Activated CD8-positive, alpha-beta T cell treated with anti-CD3 and anti-CD28 coated beads for 36 hours (primary cell): ENCODE measurements around the gene CFAP65. TPM values are rescaled to one million over a fixed set of nuclear protein-coding genes. Genes with fewer than 3 reads are reported as not detected.

Experiments used
- ATAC-seq: fragments of 200-7000 bp; cut with Tn5 transposase; one replicate; pipeline ENCODE4 v1.10.0; 2021; ENCODE audit warnings: mild to moderate bottlenecking, moderate library complexity
- CTCF ChIA-PET: fragments of 350-600 bp; sonication (Branson Sonifier 250); formaldehyde crosslinking; loops from one replicate; lab custom pipeline; 2021; ENCODE audit warnings: antibody characterized with exemption; lab: Charles Lee
- POLR2A ChIA-PET: fragments of 350-600 bp; sonication (Branson Sonifier 250); formaldehyde crosslinking; loops from one replicate; lab custom pipeline; 2021; ENCODE audit warnings: antibody characterized with exemption; lab: Charles Lee
- DNase-seq: peaks from one replicate; pipeline ENCODE4 v3.0.0-alpha.2; 2020
- H3K27ac Mint-ChIP-seq: one replicate; pipeline ENCODE4 v1.8.0; 2021; ENCODE audit warnings: mild to moderate bottlenecking, mixed read lengths
- H3K27me3 Mint-ChIP-seq: one replicate; pipeline ENCODE4 v1.8.0; 2021; ENCODE audit warnings: mixed read lengths
- H3K36me3 Mint-ChIP-seq: one replicate; pipeline ENCODE4 v1.8.0; 2021; ENCODE audit warnings: low read depth, mixed read lengths
- H3K4me1 Mint-ChIP-seq: one replicate; pipeline ENCODE4 v1.8.0; 2021; ENCODE audit warnings: low read depth, mixed read lengths
- H3K4me3 Mint-ChIP-seq: one replicate; pipeline ENCODE4 v1.8.0; 2021; ENCODE audit warnings: mild to moderate bottlenecking, moderate library complexity, mixed read lengths
- H3K9me3 Mint-ChIP-seq: one replicate; pipeline ENCODE4 v1.8.0; 2021; ENCODE audit warnings: mixed read lengths
- CTCF ChIP-seq: fragments of 200-600 bp; IDR thresholded peaks from one replicate; pipeline ENCODE4 v1.8.0; 2022; ENCODE audit warnings: antibody characterized with exemption, mild to moderate bottlenecking
- intact Hi-C: fragments of 100-400 bp; cut with micrococcal nuclease; formaldehyde crosslinking; loops from one replicate; pipeline ENCODE4 v1.10.0; 2022
- total RNA-seq, 2 experiments: library from RNA; stranded (reverse); gene quantifications; one replicate each; pipeline ENCODE4 v1.2.3, GENCODE V29; 2021

CFAP65 gene
- total RNA-seq, 2 experiments from 2014 or later: not detected

- CTCF ChIA-PET: interaction anchor here (0.8 to 24.1 kb wide), 6 partner anchors 8 to 93 kb away, joined by 3 to 431 read pairs (median 68); partner anchors contain the start of gene NHEJ1
- Mint-ChIP-seq H3K9me3 (no peaks in the 10 kb centered on the region), H3K4me3 (no peak overlapping the region), H3K27me3 (peaks cover 52% of the 10 kb centered on the region), H3K36me3 (no peaks in the 10 kb centered on the region), H3K27ac (no peak overlapping the region), H3K4me1 (peaks cover 19% of the 10 kb centered on the region)
- intact Hi-C loops: no loop called here
- no peak for TF ChIP-seq CTCF
- no peak for DNase-seq
- no peak for ATAC-seq
- POLR2A ChIA-PET: interaction anchor here (1.3 to 1.9 kb wide), 2 partner anchors 19 to 55 kb away, joined by 3 to 7 read pairs; no protein-coding TSS in a partner anchor
Measured at GRCh38 chr2:219062081-219062480, 20.8 kb upstream of the CFAP65 start.

DNA sequence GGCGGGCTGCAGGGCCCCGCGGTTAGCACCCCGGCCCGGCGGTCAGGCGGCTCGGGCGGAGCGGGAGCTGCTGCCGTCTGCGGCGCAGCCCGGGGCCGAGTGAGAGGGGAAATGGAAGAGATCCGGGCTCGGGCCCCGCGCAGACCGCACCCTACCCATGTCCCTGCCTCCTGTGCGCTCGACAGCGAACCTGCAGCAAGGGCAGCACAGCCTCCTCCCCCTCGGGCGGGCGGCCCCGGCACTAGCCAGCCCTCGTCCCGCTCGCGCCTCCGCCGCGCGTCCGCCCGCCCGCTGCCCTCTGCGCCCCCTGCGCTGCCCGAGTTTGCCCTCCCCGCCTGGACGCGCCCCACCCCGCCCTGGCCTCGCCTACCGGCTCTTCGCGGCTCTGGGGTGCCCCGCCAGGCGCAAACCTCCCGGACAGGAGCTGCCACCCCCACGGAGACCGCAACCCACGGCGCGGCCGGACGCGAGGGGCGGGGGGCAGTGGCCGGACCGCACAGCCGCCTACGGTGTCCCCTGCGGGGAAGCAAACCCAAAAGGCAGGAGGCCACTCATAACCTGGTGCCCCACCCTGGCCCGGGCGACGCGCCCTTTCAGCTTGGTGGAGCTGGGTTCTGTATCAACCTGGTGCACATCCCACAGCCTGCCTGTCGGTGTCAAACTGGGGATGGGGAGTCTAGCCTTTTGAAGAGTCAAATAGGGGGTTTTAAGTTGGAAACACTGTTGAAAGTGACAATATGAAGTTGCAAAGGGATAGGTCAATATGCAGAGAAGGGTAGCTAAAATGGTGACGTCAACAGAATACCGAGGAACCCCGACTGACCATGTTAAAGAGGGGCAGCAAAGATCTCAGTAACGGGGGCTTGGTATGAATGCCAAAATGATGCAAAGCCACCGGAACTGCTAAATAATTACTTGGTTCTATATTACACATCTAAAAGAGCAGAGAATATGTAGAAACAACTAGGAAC is 19.8 kb upstream of the CFAP65 start, which contains the start of gene IHH:
Gene IHH, minus strand, starts transcription at position 101 of the 971 bp plus-strand sequence. CDS start 454 bp downstream, outside the sequence.
- intact Hi-C loops: no loop called here
- CTCF ChIA-PET: interaction anchor here (1.0 to 24.1 kb wide), 6 partner anchors 9 to 94 kb away, joined by 3 to 431 read pairs (median 68); partner anchors contain the start of gene NHEJ1
- peak within 1 kb of the TSS; percentile 16 for H3K4me3 Mint-ChIP-seq
- H3K9me3 Mint-ChIP-seq: no peaks in the 10 kb centered on the region
- no peak within 1 kb of the TSS for H3K27ac Mint-ChIP-seq
- peaks cover 60% of the 10 kb centered on the region for H3K27me3 Mint-ChIP-seq
- TF ChIP-seq CTCF: no peak
- H3K4me1 Mint-ChIP-seq: peaks cover 19% of the 10 kb centered on the region
- POLR2A ChIA-PET: interaction anchor here (1.3 to 1.9 kb wide), 2 partner anchors 20 to 56 kb away, joined by 3 to 7 read pairs; no protein-coding TSS in a partner anchor
- ATAC-seq (no peak), DNase-seq (peak; percentile 31)
- no peaks in the 10 kb centered on the region for H3K36me3 Mint-ChIP-seq

DNA sequence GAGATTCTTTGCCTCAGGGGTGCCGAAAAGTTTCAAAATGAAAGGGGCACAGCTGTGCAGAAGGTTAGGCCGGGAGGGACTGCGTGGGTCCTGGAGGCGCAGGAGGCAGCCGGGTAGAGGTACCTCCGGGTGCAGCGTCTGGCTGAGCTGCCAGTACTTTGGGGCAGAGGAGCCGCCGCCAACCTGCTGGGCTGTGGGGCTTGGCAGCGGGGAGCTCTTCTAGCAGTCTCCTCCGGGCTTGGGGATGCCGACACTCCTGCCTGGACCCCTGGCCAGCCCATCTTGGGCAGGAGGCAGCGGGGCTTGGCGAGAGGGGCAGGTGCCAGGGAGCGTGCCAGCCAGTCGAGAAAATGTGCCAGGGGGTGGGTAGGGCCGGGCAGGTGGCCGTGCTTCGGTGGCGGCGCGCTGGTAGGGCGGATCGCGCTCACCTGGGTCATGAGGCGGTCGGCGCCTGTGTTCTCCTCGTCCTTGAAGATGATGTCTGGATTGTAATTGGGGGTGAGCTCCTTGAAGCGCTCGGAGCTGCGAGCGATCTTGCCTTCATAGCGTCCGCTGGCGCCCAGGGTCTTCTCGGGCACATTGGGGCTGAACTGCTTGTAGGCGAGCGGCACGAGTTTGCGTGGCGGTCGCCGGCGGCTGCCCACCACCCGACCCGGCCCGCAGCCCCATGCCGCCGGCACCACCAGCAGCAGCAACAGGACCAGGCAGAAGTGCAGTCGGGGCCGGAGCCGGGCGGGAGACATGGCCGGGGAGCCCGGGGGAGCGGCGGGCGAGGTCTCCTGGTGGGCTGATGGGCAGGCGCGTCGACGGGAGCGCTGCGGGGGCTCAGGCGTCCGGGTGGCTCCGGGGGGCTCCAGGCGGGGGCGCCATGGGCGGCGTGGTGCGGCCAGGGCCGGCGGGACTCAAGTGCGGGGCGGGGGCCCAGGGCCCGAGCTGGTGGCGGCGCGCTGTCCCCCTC is 18.7 kb upstream of the CFAP65 start:
- Mint-ChIP-seq H3K4me1 (peaks cover 19% of the 10 kb centered on the region), H3K36me3 (no peaks in the 10 kb centered on the region), H3K27ac (no peak overlapping the region), H3K4me3 (no peak overlapping the region), H3K27me3 (peaks cover 60% of the 10 kb centered on the region), H3K9me3 (no peaks in the 10 kb centered on the region)
- POLR2A ChIA-PET: interaction anchor here (0.6 kb wide), 1 partner anchor 96 kb away, joined by 3 read pairs; no protein-coding TSS in a partner anchor
- CTCF ChIA-PET: interaction anchor here (1.0 to 24.1 kb wide), 11 partner anchors 11 to 95 kb away, joined by 3 to 431 read pairs (median 11); partner anchors contain the start of gene NHEJ1
- peak; percentile 27 for DNase-seq
- no peak for TF ChIP-seq CTCF
- no peak for ATAC-seq
- intact Hi-C loops: loop anchor here (2.0 to 10.0 kb wide), 2 partner anchors 59 to 245 kb away; partner anchors contain the start of gene PTPRN

DNA sequence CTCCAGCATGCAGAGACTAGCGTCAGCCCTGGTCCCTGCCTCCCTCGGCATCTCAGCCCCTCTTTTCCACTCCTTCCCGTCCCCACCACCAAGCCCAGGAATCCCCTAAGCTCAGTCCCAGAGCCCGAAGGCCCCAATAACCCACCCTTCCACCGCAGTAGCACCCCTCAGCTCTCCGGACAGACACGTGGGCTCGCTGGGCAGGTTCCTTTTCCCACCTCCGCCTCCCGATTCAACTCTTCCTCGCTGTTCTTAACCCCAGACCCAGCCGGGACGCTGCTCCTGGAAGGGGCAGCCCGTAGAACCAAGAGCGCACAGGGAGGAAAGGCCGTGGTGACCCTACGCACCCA is 18.0 kb upstream of the CFAP65 start:
- peaks cover 19% of the 10 kb centered on the region for H3K4me1 Mint-ChIP-seq
- no peak for DNase-seq
- no peaks in the 10 kb centered on the region for H3K36me3 Mint-ChIP-seq
- TF ChIP-seq CTCF: no peak
- ATAC-seq: no peak
- H3K9me3 Mint-ChIP-seq: no peaks in the 10 kb centered on the region
- no peak overlapping the region for H3K4me3 Mint-ChIP-seq
- intact Hi-C loops: loop anchor here (2.0 to 10.0 kb wide), 2 partner anchors 59 to 245 kb away; partner anchors contain the start of gene PTPRN
- ChIA-PET CTCF (interaction anchor here (1.1 to 24.1 kb wide), 15 partner anchors 11 to 236 kb away, joined by 3 to 431 read pairs (median 9); partner anchors contain the start of gene NHEJ1), POLR2A (interaction anchor here (0.6 kb wide), 1 partner anchor 97 kb away, joined by 3 read pairs; no protein-coding TSS in a partner anchor)
- peaks cover 60% of the 10 kb centered on the region for H3K27me3 Mint-ChIP-seq
- no peak overlapping the region for H3K27ac Mint-ChIP-seq
